BE2C (cell line): Measurements from ENCODE around the gene MAL.

ENCODE experiments used
- DNase-seq: peaks from one replicate; pipeline ENCODE4 v3.0.0-alpha.2; 2020
- H3K27me3 ChIP-seq: fragments of 250-450 bp; sonication (Bioruptor Pico); 2 replicates; pipeline ENCODE4 v1.5.1; 2020; ENCODE audit warnings: mild to moderate bottlenecking
- H3K36me3 ChIP-seq: fragments of 250-450 bp; sonication (Bioruptor Pico); 2 replicates; pipeline ENCODE4 v1.5.1; 2020; ENCODE audit warnings: mild to moderate bottlenecking
- H3K4me1 ChIP-seq: fragments of 250-450 bp; sonication (Bioruptor Pico); 2 replicates; pipeline ENCODE4 v1.5.1; 2020
- H3K4me3 ChIP-seq: 2 replicates; pipeline ENCODE4 v1.5.1; 2011; ENCODE audit warnings: low read depth, low read length
- H3K9me3 ChIP-seq: fragments of 250-450 bp; sonication (Bioruptor Pico); 2 replicates; pipeline ENCODE4 v1.5.1; 2020
- CTCF ChIP-seq: IDR thresholded peaks from 2 replicates; pipeline ENCODE4 v1.5.1; 2012; ENCODE audit warnings: mild to moderate bottlenecking, low read depth, low read length

The MAL gene

GRCh38 chr2:95077530-95077825 is 52.0 kb downstream of the MAL start:
- Histone ChIP-seq H3K27me3 (no peaks in the 10 kb centered on the region; the same call in none of the 2 replicates), H3K4me3 (no peak overlapping the region), H3K4me1 (no peaks in the 10 kb centered on the region), H3K36me3 (no peaks in the 10 kb centered on the region), H3K9me3 (no peaks in the 10 kb centered on the region)
- no peak for TF ChIP-seq CTCF
- no peak for DNase-seq

GRCh38 chr2:95077861-95078603 is 52.5 kb downstream of the MAL start:
- DNase-seq = no peak
- Histone ChIP-seq H3K9me3 (no peaks in the 10 kb centered on the region), H3K4me3 (no peak overlapping the region), H3K36me3 (no peaks in the 10 kb centered on the region), H3K27me3 (no peaks in the 10 kb centered on the region; the same call in none of the 2 replicates), H3K4me1 (no peaks in the 10 kb centered on the region)
- no peak for TF ChIP-seq CTCF

- no peak for TF ChIP-seq CTCF
- Histone ChIP-seq H3K27me3 (no peaks in the 10 kb centered on the region; the same call in none of the 2 replicates), H3K9me3 (no peaks in the 10 kb centered on the region), H3K4me3 (no peak overlapping the region), H3K36me3 (no peaks in the 10 kb centered on the region), H3K4me1 (no peaks in the 10 kb centered on the region)
- DNase-seq = no peak
Measured at GRCh38 chr2:95079199-95079683, 53.7 kb downstream of the MAL start.

GRCh38 chr2:95082477-95082876 is 57.0 kb downstream of the MAL start:
- Histone ChIP-seq H3K36me3 (peaks cover 4% of the 10 kb centered on the region; the same call in 1 of the 2 replicates), H3K4me3 (no peak overlapping the region), H3K4me1 (no peaks in the 10 kb centered on the region), H3K9me3 (no peaks in the 10 kb centered on the region), H3K27me3 (no peaks in the 10 kb centered on the region; the same call in 1 of the 2 replicates)
- no peak for TF ChIP-seq CTCF
- no peak for DNase-seq

GRCh38 chr2:95086017-95086416 is 60.5 kb downstream of the MAL start:
- Histone ChIP-seq H3K4me1 (no peaks in the 10 kb centered on the region), H3K9me3 (no peaks in the 10 kb centered on the region), H3K27me3 (no peaks in the 10 kb centered on the region), H3K4me3 (no peak overlapping the region), H3K36me3 (peaks cover 4% of the 10 kb centered on the region; the same call in 1 of the 2 replicates)
- no peak for TF ChIP-seq CTCF
- no peak for DNase-seq

- peaks cover 4% of the 10 kb centered on the region for H3K36me3 ChIP-seq
- no peaks in the 10 kb centered on the region for H3K27me3 ChIP-seq
- no peak for DNase-seq
- no peak for TF ChIP-seq CTCF
- H3K9me3 ChIP-seq = no peaks in the 10 kb centered on the region
- no peaks in the 10 kb centered on the region for H3K4me1 ChIP-seq
- no peak overlapping the region for H3K4me3 ChIP-seq
Measured at GRCh38 chr2:95087379-95087778, 61.9 kb downstream of the MAL start.
